ACC112 (cell line): ENCODE results near the gene CMTM7.

Experiments used
- H2AFZ ChIP-seq: fragments of 200-600 bp; sonication (generic); one replicate; pipeline ENCODE4 v1.6.0; 2017; ENCODE audit warnings: antibody characterized with exemption, low read length; ENCODE audit not compliant: unreplicated experiment
- H3K27ac ChIP-seq: fragments of 200-600 bp; sonication (generic); 2 replicates; pipeline ENCODE4 v1.5.1; 2014; ENCODE audit warnings: low read depth, mild to moderate bottlenecking, antibody characterized with exemption, low read length, moderate library complexity
- H3K27me3 ChIP-seq: fragments of 200-600 bp; sonication (generic); 2 replicates; pipeline ENCODE4 v1.6.1; 2014; ENCODE audit warnings: mild to moderate bottlenecking, antibody characterized with exemption, low read length, moderate library complexity, mixed read lengths; ENCODE audit not compliant: insufficient read depth
- H3K36me3 ChIP-seq: fragments of 200-600 bp; sonication (generic); 2 replicates; pipeline ENCODE4 v1.6.1; 2016; ENCODE audit warnings: mild to moderate bottlenecking, antibody characterized with exemption, low read length, moderate library complexity, mixed read lengths; ENCODE audit not compliant: insufficient read depth
- H3K4me1 ChIP-seq: fragments of 200-600 bp; sonication (generic); one replicate; pipeline ENCODE4 v1.6.1; 2016; ENCODE audit warnings: low read length, mixed read lengths; ENCODE audit not compliant: insufficient read depth, unreplicated experiment, control insufficient read depth
- H3K4me3 ChIP-seq: fragments of 200-600 bp; sonication (generic); 2 replicates; pipeline ENCODE4 v1.5.1; 2014; ENCODE audit warnings: mild to moderate bottlenecking, low read depth, low read length
- H3K79me2 ChIP-seq: fragments of 200-600 bp; sonication (generic); one replicate; pipeline ENCODE4 v1.6.0; 2016; ENCODE audit warnings: low read length; ENCODE audit not compliant: control insufficient read depth, unreplicated experiment, insufficient read depth

Gene CMTM7

DNA sequence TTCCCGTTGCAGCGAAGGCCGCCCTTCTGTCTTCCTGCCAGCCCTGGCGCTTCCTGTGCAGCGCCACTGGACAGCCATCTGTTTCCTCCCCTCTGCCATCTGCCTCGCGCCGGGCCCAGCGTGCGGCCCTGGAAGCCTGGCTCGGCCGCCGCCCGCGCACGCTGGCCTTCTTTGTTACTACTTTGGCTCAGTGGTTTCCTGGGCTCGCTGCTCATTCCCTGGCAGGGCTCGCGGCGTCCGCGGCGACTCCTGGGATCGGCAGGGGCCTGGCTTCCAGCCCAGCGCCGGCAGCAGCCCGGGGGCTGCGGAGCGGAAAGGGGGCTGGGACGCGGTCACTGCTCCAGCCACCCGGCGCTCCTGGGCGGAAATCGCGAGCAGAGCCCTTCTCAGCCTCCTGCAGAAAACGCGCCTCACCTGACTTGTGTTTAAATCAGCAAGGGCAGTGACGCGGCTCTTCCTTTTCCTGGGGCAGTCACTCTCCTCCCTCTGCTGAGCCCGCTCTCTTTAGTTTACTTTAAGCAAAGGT, 10.0 kb downstream of the CMTM7 start:
- Histone ChIP-seq H3K27me3 (no peaks in the 10 kb centered on the region), H3K4me3 (peak overlapping the region; percentile 74), H3K27ac (peak overlapping the region; percentile 54), H2AFZ (peak overlapping the region; percentile 78), H3K79me2 (peaks cover 36% of the 10 kb centered on the region), H3K36me3 (no peaks in the 10 kb centered on the region), H3K4me1 (peaks cover 14% of the 10 kb centered on the region)

DNA sequence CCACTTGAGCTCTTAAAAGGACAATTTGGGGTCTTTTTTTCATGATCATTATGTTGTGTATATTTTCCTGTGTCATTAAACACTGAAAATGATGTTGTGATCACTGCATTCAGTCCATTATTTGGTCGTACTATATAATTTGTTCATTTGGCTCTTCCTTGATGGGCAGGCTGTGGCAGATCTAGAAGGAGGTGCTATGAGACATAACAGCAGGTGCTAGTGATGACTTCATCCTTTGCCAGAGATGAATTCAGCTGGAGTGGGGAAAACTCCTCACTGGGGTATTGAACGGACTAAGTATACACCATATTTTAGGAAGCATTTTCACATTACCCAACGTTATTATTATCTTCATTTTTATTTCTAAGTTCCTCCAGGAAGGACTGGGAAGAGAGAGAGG, 12.0 kb downstream of the CMTM7 start:
- Histone ChIP-seq H3K4me1 (peaks cover 14% of the 10 kb centered on the region), H3K4me3 (no peak overlapping the region), H3K27me3 (no peaks in the 10 kb centered on the region), H3K36me3 (no peaks in the 10 kb centered on the region), H3K27ac (no peak overlapping the region), H2AFZ (no peak overlapping the region), H3K79me2 (peaks cover 35% of the 10 kb centered on the region)

DNA sequence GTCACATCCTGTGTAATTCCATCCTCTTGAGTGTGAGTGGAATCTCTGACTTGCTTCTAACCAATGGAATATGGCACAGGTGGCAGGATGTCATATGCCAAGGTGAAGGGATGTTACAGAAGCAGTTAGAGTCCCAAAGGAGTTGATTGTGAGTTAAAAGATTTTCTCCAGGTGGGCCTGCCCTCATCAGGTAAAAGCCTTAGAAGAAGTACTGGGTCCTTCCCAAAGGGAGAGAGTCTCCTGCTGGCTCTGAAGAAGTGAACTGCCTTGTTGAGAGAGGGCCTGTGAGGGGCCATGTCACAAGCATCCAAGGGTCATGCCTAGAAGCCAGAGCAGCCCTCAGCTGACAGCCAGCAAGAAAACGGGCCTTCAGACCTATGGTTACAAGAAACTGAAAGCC, 13.1 kb downstream of the CMTM7 start:
- Histone ChIP-seq H3K79me2 (peaks cover 30% of the 10 kb centered on the region), H3K4me1 (peaks cover 14% of the 10 kb centered on the region), H2AFZ (no peak overlapping the region), H3K27me3 (no peaks in the 10 kb centered on the region), H3K4me3 (no peak overlapping the region), H3K27ac (no peak overlapping the region), H3K36me3 (no peaks in the 10 kb centered on the region)

DNA sequence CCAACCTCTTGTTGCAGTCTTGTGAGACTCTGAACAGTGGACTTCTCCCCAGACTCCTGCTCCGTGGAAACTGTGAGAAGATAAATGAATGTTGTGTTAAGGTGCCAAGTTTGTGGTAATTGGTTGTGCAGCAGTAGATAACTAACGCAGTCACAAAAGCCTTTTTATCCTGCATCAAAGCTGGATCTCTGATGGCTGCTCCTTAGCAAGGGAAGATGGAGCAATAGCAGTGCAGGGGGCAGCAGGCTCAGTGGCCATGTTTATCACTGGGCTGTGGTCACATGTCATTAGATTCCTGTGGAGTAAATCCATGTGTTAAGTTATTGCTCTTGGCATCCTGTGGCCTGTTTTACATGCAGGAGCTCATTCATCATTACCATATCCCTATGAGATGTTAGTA, 13.5 kb downstream of the CMTM7 start:
- H3K4me1 ChIP-seq: peaks cover 14% of the 10 kb centered on the region
- H3K27ac ChIP-seq: no peak overlapping the region
- H3K79me2 ChIP-seq: peaks cover 34% of the 10 kb centered on the region
- H2AFZ ChIP-seq: no peak overlapping the region
- no peaks in the 10 kb centered on the region for H3K36me3 ChIP-seq
- no peaks in the 10 kb centered on the region for H3K27me3 ChIP-seq
- H3K4me3 ChIP-seq: no peak overlapping the region

DNA sequence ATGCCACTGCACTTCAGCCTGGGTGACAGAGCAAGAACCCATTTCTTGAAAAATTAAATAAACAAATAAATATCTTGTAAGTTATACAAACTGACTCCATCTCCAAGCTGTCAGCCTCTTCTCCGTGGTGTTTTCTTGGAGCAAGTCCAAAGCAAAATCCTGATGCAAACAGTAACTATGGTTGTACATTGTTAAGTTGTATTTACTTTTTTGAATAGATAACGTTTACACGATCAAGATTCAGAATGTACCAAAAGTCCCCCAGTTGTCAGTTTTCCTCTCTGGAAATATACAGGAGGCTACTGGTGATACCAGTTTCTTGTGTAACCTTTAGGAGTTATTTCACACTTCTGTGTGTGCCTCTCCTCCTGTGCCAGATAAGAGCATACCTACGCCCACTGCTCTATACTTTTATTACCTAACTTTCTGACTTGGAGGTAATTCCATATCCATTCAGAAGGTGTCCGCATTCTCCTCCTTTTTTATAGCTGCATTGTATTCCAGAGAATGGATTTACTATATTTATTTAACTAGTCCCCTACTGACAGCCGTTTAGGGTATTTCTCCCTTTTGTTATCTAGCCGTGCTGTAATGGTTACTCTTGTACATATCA, 14.2 kb downstream of the CMTM7 start:
- Histone ChIP-seq H3K27ac (no peak overlapping the region), H2AFZ (no peak overlapping the region), H3K27me3 (no peaks in the 10 kb centered on the region), H3K4me3 (no peak overlapping the region), H3K36me3 (no peaks in the 10 kb centered on the region), H3K4me1 (peaks cover 11% of the 10 kb centered on the region), H3K79me2 (peaks cover 29% of the 10 kb centered on the region)

DNA sequence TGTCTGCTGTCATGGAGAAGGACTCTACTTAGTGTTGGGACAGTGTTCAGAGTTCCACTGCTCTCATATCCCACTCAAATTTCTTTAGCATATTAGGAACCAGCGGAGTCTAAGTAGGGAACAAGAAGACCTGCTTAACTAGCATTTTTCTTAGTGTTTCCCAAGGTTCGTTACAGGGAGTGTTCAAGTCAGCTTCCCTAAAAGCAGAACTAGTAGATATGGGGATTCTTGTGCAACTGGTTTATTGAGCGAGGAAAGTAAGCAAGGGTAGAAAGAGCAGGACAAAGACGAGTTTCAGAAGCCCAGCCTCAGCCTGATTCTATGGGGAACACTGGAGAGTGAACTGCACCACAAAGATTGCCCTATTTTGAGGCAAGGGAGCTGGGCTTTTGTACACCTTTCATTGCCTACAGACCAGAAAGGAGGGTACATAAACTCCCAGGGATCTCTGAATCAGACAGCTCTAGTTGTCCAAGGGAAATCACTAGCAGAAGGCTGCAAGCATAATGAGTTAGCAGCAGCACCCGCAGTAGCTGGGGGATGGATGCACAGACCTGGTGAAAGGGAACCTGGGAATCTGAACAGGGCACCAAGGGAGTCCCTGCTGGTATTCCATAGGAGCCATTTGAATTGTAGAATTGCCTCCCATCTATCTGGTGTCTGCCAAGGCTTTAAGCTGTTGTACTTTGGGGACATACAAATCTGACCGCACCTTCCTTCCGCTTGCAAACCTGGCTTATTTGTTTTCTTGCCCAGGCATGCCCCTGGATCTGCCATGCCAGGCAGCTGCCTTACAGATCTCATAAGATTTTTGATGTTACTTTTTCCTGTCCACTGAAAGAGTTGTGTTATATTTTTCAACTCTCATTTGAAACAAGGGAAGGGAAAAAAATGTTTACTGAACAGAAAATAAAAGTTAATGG, 15.1 kb downstream of the CMTM7 start:
- no peak overlapping the region for H2AFZ ChIP-seq
- no peaks in the 10 kb centered on the region for H3K27me3 ChIP-seq
- peaks cover 24% of the 10 kb centered on the region for H3K79me2 ChIP-seq
- H3K4me3 ChIP-seq: no peak overlapping the region
- peaks cover 5% of the 10 kb centered on the region for H3K4me1 ChIP-seq
- H3K27ac ChIP-seq: no peak overlapping the region
- H3K36me3 ChIP-seq: no peaks in the 10 kb centered on the region

DNA sequence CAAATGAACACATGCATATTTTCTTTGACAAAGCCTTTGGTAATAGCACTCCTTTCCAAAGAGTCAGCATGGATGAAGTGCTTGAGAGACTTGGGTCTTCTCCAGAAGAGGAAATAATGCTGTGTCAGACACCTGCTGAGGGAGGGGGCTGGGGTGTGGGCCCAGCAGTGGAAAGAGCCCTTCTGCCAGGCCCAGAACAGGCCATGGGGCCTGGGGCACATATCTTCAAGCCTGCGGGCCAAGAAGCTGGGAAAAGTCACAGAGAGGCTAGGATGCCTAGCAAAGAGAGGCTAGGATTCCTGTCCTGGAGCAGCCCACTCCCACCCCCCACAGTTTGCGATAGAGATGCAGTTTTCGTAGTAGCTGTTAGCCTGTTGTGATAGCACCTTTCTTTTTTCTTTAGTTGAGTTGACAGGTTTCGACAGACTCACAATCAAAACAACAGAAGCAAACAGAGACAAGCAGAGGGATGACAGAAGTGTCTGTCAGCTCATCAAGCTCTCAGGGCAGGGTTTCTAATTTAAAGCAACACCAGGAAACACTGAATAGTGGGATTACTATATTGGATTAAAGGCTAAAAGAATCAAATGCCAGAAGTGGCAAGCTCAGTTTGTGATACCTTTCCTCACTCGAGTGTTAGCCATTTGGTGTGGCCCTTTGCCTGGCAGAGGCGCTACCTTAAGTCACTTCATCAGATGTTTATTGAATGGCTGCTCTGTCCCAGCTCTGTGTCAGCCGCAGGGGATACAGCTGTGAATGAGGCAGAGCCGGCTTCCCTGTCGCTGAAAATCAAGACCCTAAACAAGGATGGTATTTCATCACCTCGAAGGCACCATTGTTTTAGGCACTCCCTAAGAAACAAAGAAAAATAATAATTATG, 19.0 kb downstream of the CMTM7 start:
- Histone ChIP-seq H3K36me3 (no peaks in the 10 kb centered on the region), H3K79me2 (peaks cover 18% of the 10 kb centered on the region), H3K4me3 (no peak overlapping the region), H3K27me3 (no peaks in the 10 kb centered on the region), H3K27ac (no peak overlapping the region), H2AFZ (no peak overlapping the region), H3K4me1 (peaks cover 13% of the 10 kb centered on the region)

DNA sequence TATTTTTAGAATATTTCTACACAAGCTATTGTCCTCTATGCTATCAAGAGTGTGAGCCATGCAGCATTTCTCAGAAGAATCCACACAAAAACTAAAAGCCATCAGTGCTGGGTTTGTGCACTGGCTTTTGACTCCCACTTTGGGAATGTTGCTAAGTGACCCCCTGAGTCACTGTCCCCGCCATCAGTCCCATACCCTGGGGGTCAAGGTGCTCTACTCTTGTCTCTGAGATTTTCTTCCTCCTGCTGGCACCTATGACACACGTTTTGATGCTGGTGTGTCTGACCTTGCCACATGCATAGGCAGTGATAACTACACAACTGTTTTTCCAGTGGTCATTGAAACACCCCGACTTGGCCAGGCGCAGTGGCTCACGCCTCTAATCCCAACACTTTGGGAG, 19.8 kb downstream of the CMTM7 start:
- H2AFZ ChIP-seq: no peak overlapping the region
- no peaks in the 10 kb centered on the region for H3K36me3 ChIP-seq
- no peak overlapping the region for H3K27ac ChIP-seq
- H3K4me3 ChIP-seq: no peak overlapping the region
- peaks cover 13% of the 10 kb centered on the region for H3K4me1 ChIP-seq
- peaks cover 23% of the 10 kb centered on the region for H3K79me2 ChIP-seq
- no peaks in the 10 kb centered on the region for H3K27me3 ChIP-seq

DNA sequence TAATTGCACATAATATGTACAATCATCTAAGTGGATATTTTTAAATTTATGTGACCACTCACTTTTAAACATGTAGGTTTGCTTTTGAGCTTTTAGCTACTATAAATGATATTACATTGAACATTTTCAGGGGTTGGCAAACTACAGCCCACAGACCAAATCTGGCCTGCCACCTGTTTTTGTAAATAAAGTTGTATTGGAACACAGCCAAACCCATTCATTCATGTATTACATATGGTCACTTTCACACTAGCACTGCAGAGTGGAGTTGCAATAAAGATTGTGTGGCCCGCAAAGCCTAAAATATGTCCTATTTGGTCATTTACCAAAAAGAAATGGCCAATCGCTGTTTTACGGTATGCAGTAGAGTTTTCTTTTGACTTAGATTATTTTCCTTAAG, 21.2 kb downstream of the CMTM7 start:
- Histone ChIP-seq H3K36me3 (no peaks in the 10 kb centered on the region), H3K79me2 (peaks cover 35% of the 10 kb centered on the region), H3K4me1 (peaks cover 13% of the 10 kb centered on the region), H3K27me3 (no peaks in the 10 kb centered on the region), H3K27ac (no peak overlapping the region), H2AFZ (no peak overlapping the region), H3K4me3 (no peak overlapping the region)

DNA sequence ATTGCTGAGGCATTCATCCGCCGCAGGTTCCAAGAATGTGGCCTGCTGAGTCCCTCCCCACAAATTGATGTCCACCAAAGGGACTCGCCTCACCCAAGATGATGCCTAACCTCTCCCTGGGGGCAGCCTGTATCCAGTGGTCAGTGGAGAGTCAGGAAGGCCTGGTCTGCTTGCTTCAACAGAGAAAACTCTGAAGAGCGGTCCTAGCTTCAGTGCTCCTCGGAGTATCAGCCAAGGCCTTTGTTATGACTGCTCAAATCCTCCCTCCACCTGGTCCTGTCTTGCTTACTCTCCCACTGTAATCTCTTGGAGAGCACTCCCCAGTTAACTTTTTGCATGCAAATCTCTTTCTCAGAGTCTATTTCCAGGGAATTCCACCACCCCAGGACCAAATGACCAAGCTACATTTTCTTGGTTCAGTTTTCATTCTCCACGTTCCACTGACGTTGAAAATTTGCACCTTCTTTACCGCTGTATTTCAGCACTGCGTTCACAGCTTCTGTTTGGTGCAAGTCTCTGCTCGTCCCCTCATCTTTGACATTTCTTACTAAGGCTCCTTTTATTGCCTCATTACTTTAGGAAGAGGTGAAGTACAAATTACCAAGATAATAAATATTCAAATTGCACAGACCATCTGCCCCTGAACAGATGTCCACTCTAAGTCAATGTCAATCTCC, 22.3 kb downstream of the CMTM7 start:
- H3K4me1 ChIP-seq: peaks cover 13% of the 10 kb centered on the region
- no peaks in the 10 kb centered on the region for H3K27me3 ChIP-seq
- peak overlapping the region; percentile 56 for H3K27ac ChIP-seq
- H3K4me3 ChIP-seq: 0 out of 2 replicates have a peak overlapping the region, but pooled peaks have one; percentile 13
- peak overlapping the region; percentile 0 for H2AFZ ChIP-seq
- H3K79me2 ChIP-seq: peaks cover 39% of the 10 kb centered on the region
- H3K36me3 ChIP-seq: no peaks in the 10 kb centered on the region
